A549 (cell line): ENCODE data around the gene TRDMT1. TPM values are rescaled to one million over a fixed set of nuclear protein-coding genes. Genes with fewer than 3 reads are reported as not detected.

Experiments used
- ATAC-seq, 2 experiments: fragments of 200-7000 bp in 1 of 2; fragments of >200 bp in 1 of 2; cut with Nextera tagmentation in 1 of 2; cut with Tn5 transposase in 1 of 2; 3 replicates each; pipeline versions ENCODE4 v1.8.0 to v1.9.1; 2018 to 2020; ENCODE audit warnings: mild to moderate bottlenecking in 1 of 2, moderate library complexity in 1 of 2
- CTCF ChIA-PET: fragments of 300-600 bp; sonication (Branson Sonifier 250); formaldehyde crosslinking; extraction: SDS; loops from one replicate; lab custom pipeline; 2021; ENCODE audit warnings: antibody characterized with exemption, inconsistent platforms; lab: Yijun Ruan, JAX
- POLR2A ChIA-PET: fragments of 350-600 bp; formaldehyde crosslinking; extraction: SDS; loops from one replicate; lab custom pipeline; 2021; ENCODE audit warnings: antibody characterized with exemption, inconsistent platforms; lab: Yijun Ruan, JAX
- DNase-seq, 2 experiments: peaks; one replicate each; pipeline versions ENCODE4 v3.0.0 to v3.0.0-alpha.2; 2011 to 2016; ENCODE audit warnings: low read depth in 1 of 2, low spot score in 1 of 2
- FAIRE-seq: peaks from 2 replicates; lab custom pipeline; 2011; peaks lifted over from hg19 to GRCh38; lab: Jason Lieb, UNC
- H3K27ac ChIP-seq, 2 experiments: fragments of >200 bp; sonication (Bioruptor Twin); formaldehyde crosslinking; 3 replicates each; pipeline ENCODE4 v1.5.1; 2016 to 2017
- H3K4me1 ChIP-seq: fragments of >200 bp; sonication (Bioruptor Twin); formaldehyde crosslinking; 3 replicates; pipeline ENCODE4 v1.6.1; 2016
- H3K4me2 ChIP-seq: fragments of >200 bp; sonication (Bioruptor Twin); formaldehyde crosslinking; 3 replicates; pipeline ENCODE4 v1.6.1; 2016
- H3K4me3 ChIP-seq: fragments of >200 bp; sonication (Bioruptor Twin); formaldehyde crosslinking; 3 replicates; pipeline ENCODE4 v1.5.1; 2016
- H3K9me3 ChIP-seq: fragments of >200 bp; sonication (Bioruptor Twin); formaldehyde crosslinking; 3 replicates; pipeline ENCODE4 v1.6.1; 2016
- CBX2 ChIP-seq: fragments of 200-600 bp; sonication (generic); IDR thresholded peaks from 2 replicates; pipeline ENCODE4 v1.6.1; 2016; ENCODE audit warnings: low read depth, mild to moderate bottlenecking, borderline replicate concordance
- CBX8 ChIP-seq: fragments of 200-600 bp; sonication (generic); IDR thresholded peaks from 2 replicates; pipeline ENCODE4 v1.6.1; 2016
- CEBPB ChIP-seq, 2 experiments: fragments of >200 bp in 1 of 2; sonication (Bioruptor Twin) in 1 of 2; formaldehyde crosslinking in 1 of 2; IDR thresholded peaks; 2 replicates each; pipeline ENCODE4 v1.6.1; 2012 to 2016
- CHD4 ChIP-seq: fragments of 200-600 bp; sonication (generic); IDR thresholded peaks from 2 replicates; pipeline ENCODE4 v1.6.1; 2016; ENCODE audit warnings: antibody characterized with exemption, mild to moderate bottlenecking, borderline replicate concordance
- EP300 ChIP-seq, 2 experiments: fragments of >200 bp; sonication (Bioruptor Twin); formaldehyde crosslinking; IDR thresholded peaks; 2 replicates in 1 of 2; 3 replicates in 1 of 2; pipeline ENCODE4 v1.6.1; 2016 to 2017
- ESRRA ChIP-seq: fragments of 150-350 bp; IDR thresholded peaks from 2 replicates; pipeline ENCODE4 v1.6.1; 2014; ENCODE audit warnings: mild to moderate bottlenecking, low read length, borderline replicate concordance
- FOSB ChIP-seq: fragments of 250-450 bp; sonication (Bioruptor Pico); IDR thresholded peaks from 2 replicates; pipeline ENCODE4 v1.5.0; 2020; ENCODE audit warnings: mild to moderate bottlenecking, moderate library complexity
- FOSL2 ChIP-seq, 2 experiments: fragments of 450-650 bp in 1 of 2; fragments of >200 bp in 1 of 2; sonication (Bioruptor Twin) in 1 of 2; formaldehyde crosslinking; IDR thresholded peaks; 2 replicates each; pipeline versions ENCODE4 v1.5.0 to v1.6.1; 2016 to 2020; ENCODE audit warnings: mild to moderate bottlenecking in 1 of 2, moderate library complexity in 1 of 2
- FOXS1 ChIP-seq: fragments of 250-450 bp; sonication (Bioruptor Pico); IDR thresholded peaks from 2 replicates; pipeline ENCODE4 v1.5.0; 2020; ENCODE audit warnings: mild to moderate bottlenecking, moderate library complexity
- HEYL ChIP-seq: fragments of 250-450 bp; sonication (Bioruptor Pico); IDR thresholded peaks from 2 replicates; pipeline ENCODE4 v1.8.0; 2021; ENCODE audit warnings: mild to moderate bottlenecking, moderate library complexity
- HOXA7 ChIP-seq: fragments of 250-450 bp; sonication (Bioruptor Pico); IDR thresholded peaks from 2 replicates; pipeline ENCODE4 v1.5.0; 2020; ENCODE audit warnings: mild to moderate bottlenecking, moderate library complexity
- HOXB13 ChIP-seq: fragments of 250-450 bp; sonication (Bioruptor Pico); IDR thresholded peaks from 2 replicates; pipeline ENCODE4 v1.5.0; 2020; ENCODE audit warnings: low read depth, mild to moderate bottlenecking, moderate library complexity
- JUN ChIP-seq, 2 experiments: fragments of >200 bp; sonication (Bioruptor Twin); formaldehyde crosslinking; IDR thresholded peaks; 2 replicates in 1 of 2; 3 replicates in 1 of 2; pipeline ENCODE4 v1.6.1; 2016 to 2017
- KDM1A ChIP-seq: fragments of 200-600 bp; sonication (generic); IDR thresholded peaks from 2 replicates; pipeline ENCODE4 v1.6.1; 2016; ENCODE audit warnings: low read depth, mild to moderate bottlenecking
- MAFK ChIP-seq: fragments of 450-650 bp; IDR thresholded peaks from 2 replicates; pipeline ENCODE4 v1.6.1; 2014; ENCODE audit not compliant: partially characterized antibody
- MAZ ChIP-seq: fragments of 150-350 bp; IDR thresholded peaks from 2 replicates; pipeline ENCODE4 v1.6.1; 2014; ENCODE audit warnings: antibody characterized with exemption, low read depth, low read length, borderline replicate concordance
- MYC ChIP-seq: IDR thresholded peaks from 2 replicates; pipeline ENCODE4 v1.6.1; 2012; ENCODE audit warnings: mild to moderate bottlenecking, inconsistent platforms, low read length, improper control_type of control experiment, borderline replicate concordance
- NFE2L2 ChIP-seq: fragments of 150-350 bp; conservative IDR thresholded peaks from 2 replicates; pipeline ENCODE4 v1.6.1; 2014; ENCODE audit warnings: low read length
- NR3C1 ChIP-seq: fragments of >200 bp; sonication (Bioruptor Twin); formaldehyde crosslinking; IDR thresholded peaks from 3 replicates; pipeline ENCODE4 v1.6.1; 2017
- PHF8 ChIP-seq: fragments of 200-600 bp; sonication (generic); IDR thresholded peaks from 2 replicates; pipeline ENCODE4 v1.6.1; 2016; ENCODE audit warnings: low read depth, mild to moderate bottlenecking, antibody characterized with exemption, moderate library complexity, borderline replicate concordance
- POLR2AphosphoS2 ChIP-seq: conservative IDR thresholded peaks from 2 replicates; pipeline ENCODE4 v1.6.1; 2012; ENCODE audit warnings: low read length, improper control_type of control experiment, inconsistent platforms
- RARB ChIP-seq: fragments of 250-450 bp; sonication (Bioruptor Pico); IDR thresholded peaks from 2 replicates; pipeline ENCODE4 v1.8.0; 2021; ENCODE audit warnings: mild to moderate bottlenecking, moderate library complexity
- RCOR1 ChIP-seq: fragments of 150-350 bp; IDR thresholded peaks from 2 replicates; pipeline ENCODE4 v1.6.1; 2014; ENCODE audit warnings: antibody characterized with exemption, low read length, low read depth
- RNF2 ChIP-seq: fragments of 200-600 bp; sonication (generic); IDR thresholded peaks from 2 replicates; pipeline ENCODE4 v1.6.1; 2016; ENCODE audit warnings: low read depth, mild to moderate bottlenecking, antibody characterized with exemption, moderate library complexity, borderline replicate concordance
- TFCP2L1 ChIP-seq: fragments of 250-450 bp; sonication (Bioruptor Pico); IDR thresholded peaks from 2 replicates; pipeline ENCODE4 v1.5.0; 2021; ENCODE audit warnings: mild to moderate bottlenecking
- ZC3H11A ChIP-seq: fragments of 450-650 bp; IDR thresholded peaks from 2 replicates; pipeline ENCODE4 v1.6.1; 2014; ENCODE audit warnings: antibody characterized with exemption, mild to moderate bottlenecking
- WGBS: methylation state at CpG from one replicate; pipeline ENCODE4 v1.1.6; 2017; ENCODE audit errors: missing lambda C conversion rate; 5-methylcytosine and 5-hydroxymethylcytosine counted together
- polyA plus RNA-seq, 4 experiments: library from polyadenylated mRNA; depleted of rRNA in 3 of 4; stranded (reverse); fragments of >200 nt; fragmentation: RNase III in 1 of 4; extraction: RNeasy Plus Mini Kit Qiagen cat#74134 plus additional on column Dnase treatment in 1 of 4; gene quantifications; 2 replicates in 3 of 4; 3 replicates in 1 of 4; pipeline ENCODE4 v1.2.3, GENCODE V29; 2011 to 2017
- TF ChIP-seq, protein P1 (sequence below): IDR thresholded peaks from 2 replicates; pipeline ENCODE4 v1.6.1; 2012
- TF ChIP-seq, protein P2 (sequence below): IDR thresholded peaks from 2 replicates; pipeline ENCODE4 v1.6.1; 2012; ENCODE audit warnings: low read depth, borderline replicate concordance

Gene TRDMT1
- polyA plus RNA-seq, 2 of the 4 experiments (the other 2 are of a cell fraction): 2.4 to 7.4 TPM

DNA sequence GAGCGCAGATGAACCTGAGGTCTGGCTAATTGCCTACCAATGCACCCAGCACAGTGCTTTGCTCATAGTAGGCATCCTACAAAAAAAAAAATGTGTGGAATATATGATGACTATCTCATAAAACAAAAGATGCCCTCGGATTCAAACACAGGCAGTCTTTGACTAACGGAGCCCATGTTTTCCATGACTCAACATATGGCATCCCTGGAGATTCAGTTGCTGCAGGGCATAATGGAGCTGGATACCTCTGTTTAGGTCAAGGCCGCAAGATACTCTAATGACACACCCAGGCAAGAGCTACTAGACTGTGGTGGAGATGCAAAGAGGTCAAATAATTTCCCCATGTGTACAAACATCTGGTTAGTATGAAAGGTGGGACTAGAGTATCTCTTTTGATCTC is 88.1 kb downstream of the TRDMT1 start (continued):
- no peak for TF ChIP-seq EP300 (IDR thresholded peaks at IDR 0.05)
- TF ChIP-seq RARB: no peak
- no peak for TF ChIP-seq HOXA7 (CRISPR knock-in tag)
- TF ChIP-seq RCOR1: no peak
- TF ChIP-seq MYC: no peak
- no peak for TF ChIP-seq CHD4

DNA sequence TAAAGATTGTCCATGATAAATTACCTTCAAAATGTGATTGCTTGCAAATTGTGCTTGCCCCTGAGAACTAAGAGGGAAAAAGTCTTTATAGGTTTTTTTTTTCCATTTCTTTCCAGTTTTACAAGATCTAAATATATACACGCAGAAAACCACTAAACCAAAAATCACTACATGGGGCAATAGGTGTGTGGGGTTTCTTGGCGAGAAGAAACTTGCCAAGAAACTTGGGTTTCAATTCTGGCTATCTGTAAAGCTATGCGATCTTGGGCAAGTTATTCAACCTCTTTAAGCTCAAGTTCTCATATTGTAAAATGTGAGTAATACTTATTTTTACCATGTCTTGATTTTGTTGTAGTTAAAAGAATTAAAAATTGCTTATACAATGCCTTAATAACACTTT is 88.9 kb downstream of the TRDMT1 start:
- ATAC-seq (no peak), DNase-seq (no peak), FAIRE-seq (no peak)
- Histone ChIP-seq H3K9me3 (no peaks in the 10 kb centered on the region), H3K4me1 (peaks cover 30% of the 10 kb centered on the region; the same call in 2 of the 3 replicates), H3K27ac (no peak overlapping the region), H3K4me3 (no peak overlapping the region), H3K4me2 (no peak overlapping the region)
- WGBS: 95% methylated on average over 3 of the region's 3 CpGs
- ChIA-PET CTCF (interaction anchor here (1.0 to 1.6 kb wide), 2 partner anchors 64 to 146 kb away, joined by 3 read pairs; no protein-coding TSS in a partner anchor), POLR2A (no interaction called here)
- TF ChIP-seq HOXB13 (CRISPR knock-in tag) (no peak), FOSB (CRISPR knock-in tag) (no peak), MAFK (no peak), MYC (no peak), TFCP2L1 (CRISPR knock-in tag) (no peak), FOSL2 (IDR thresholded peaks at IDR 0.05) (no peak), FOSL2 (CRISPR knock-in tag; IDR thresholded peaks at IDR 0.05) (no peak), RCOR1 (no peak), HEYL (CRISPR knock-in tag) (no peak), RNF2 (no peak)
- TF ChIP-seq, protein P1, sequence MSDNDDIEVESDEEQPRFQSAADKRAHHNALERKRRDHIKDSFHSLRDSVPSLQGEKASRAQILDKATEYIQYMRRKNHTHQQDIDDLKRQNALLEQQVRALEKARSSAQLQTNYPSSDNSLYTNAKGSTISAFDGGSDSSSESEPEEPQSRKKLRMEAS: no peak

DNA sequence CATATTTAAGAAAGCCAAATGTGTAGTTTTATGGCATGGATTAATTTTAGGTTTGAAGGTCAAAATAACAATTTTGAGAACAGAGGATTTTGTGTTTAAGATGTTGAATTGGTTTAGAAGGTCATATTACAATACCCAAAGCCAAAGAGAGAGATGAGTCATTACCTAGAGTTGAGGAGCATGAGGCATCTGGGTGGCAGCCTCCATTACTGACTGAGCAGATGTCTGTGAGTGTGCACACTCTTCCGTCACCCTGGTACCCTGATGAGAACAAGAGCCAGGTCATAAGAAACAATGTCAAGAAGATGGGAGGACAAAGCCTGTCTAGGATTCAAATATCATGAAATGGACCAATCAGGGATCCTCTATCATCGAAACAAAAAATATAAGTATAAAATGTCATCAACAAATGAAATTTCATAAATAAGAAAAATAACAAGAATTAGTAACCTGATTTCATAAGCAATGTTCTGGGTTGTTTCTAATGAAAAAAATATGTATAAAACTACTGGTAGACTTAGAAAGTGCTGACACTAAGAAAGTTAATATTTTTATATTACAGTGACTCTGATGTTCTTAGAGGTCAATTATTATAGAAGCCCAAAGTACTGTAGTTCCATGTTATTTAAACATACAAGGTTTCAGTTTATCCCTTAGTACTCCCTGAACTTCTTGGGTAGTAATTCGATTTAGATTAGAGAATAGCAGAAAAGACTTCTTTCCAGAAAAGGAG is 91.8 kb downstream of the TRDMT1 start:
- POLR2A ChIA-PET: no interaction called here
- CTCF ChIA-PET: interaction anchor here (0.6 kb wide), 1 partner anchor 28 kb away, joined by 3 read pairs; no protein-coding TSS in a partner anchor
- TF ChIP-seq CEBPB (IDR thresholded peaks at IDR 0.05) (no peak), FOSL2 (IDR thresholded peaks at IDR 0.05) (no peak), FOSL2 (CRISPR knock-in tag; IDR thresholded peaks at IDR 0.05) (peak; percentile 52), NR3C1 (no peak), MAFK (peak; percentile 52)
- TF ChIP-seq, protein P1: no peak
- Histone ChIP-seq H3K4me1 (peaks cover 11% of the 10 kb centered on the region; the same call in 1 of the 3 replicates), H3K27ac (no peak overlapping the region), H3K4me3 (no peak overlapping the region), H3K4me2 (0 out of 3 replicates have a peak overlapping the region, but pooled peaks have one; percentile 9), H3K9me3 (no peaks in the 10 kb centered on the region)
- FAIRE-seq: peak; percentile 36
- DNase-seq: peak; percentile 19 to 25
- ATAC-seq: peak; percentile 70; a peak in 4 of 6 replicates
- WGBS: 61% methylated on average over 3 of the region's 3 CpGs

DNA sequence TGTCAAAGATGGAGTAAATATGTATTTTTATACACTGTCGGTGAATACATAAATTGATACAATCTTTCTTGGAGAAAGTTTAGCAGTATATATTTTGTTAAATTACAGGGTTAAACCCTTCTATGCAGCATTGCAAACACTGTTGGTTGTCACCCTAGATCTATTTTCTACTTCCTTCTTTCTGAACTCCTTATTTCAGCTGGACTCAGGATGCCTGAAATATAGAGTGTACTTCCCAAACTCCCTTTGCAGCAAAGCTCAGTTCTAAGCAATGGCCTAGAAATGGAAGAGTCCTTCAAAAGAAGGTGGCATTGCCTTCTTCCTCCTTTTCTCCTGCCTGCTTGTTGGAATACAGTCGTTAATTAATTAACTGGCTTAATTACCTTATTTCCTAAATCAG is 92.4 kb downstream of the TRDMT1 start:
- FAIRE-seq (no peak), ATAC-seq (no peak), DNase-seq (no peak)
- Histone ChIP-seq H3K9me3 (no peaks in the 10 kb centered on the region), H3K4me2 (0 out of 3 replicates have a peak overlapping the region, but pooled peaks have one; percentile 9), H3K4me1 (peaks cover 10% of the 10 kb centered on the region; the same call in 1 of the 3 replicates), H3K4me3 (no peak overlapping the region), H3K27ac (no peak overlapping the region)
- 51% methylated on average over 2 of the region's 2 CpGs for WGBS
- ChIA-PET CTCF (no interaction called here), POLR2A (no interaction called here)
- no peak for TF ChIP-seq MAZ
- TF ChIP-seq KDM1A: no peak
- no peak for TF ChIP-seq CBX2
- no peak for TF ChIP-seq ZC3H11A
- TF ChIP-seq, protein P2, sequence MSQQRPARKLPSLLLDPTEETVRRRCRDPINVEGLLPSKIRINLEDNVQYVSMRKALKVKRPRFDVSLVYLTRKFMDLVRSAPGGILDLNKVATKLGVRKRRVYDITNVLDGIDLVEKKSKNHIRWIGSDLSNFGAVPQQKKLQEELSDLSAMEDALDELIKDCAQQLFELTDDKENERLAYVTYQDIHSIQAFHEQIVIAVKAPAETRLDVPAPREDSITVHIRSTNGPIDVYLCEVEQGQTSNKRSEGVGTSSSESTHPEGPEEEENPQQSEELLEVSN: no peak
- TF ChIP-seq NFE2L2: no peak
- TF ChIP-seq JUN (IDR thresholded peaks at IDR 0.05): no peak
- no peak for TF ChIP-seq ESRRA
- no peak for TF ChIP-seq TFCP2L1 (CRISPR knock-in tag)
- TF ChIP-seq CBX8: no peak
- no peak for TF ChIP-seq FOXS1 (CRISPR knock-in tag)
- no peak for TF ChIP-seq PHF8
- no peak for TF ChIP-seq POLR2AphosphoS2
